Trophoblast cell (in vitro differentiated cells and primary cell): ENCODE measurements around the gene LRRC74A.

ENCODE experiments used
- DNase-seq, 2 donors: peaks; one replicate each; pipeline ENCODE4 v3.0.0-alpha.2; 2016
- H2AFZ ChIP-seq: 2 replicates; pipeline ENCODE4 v1.6.1; 2013; ENCODE audit warnings: low read length, moderate library complexity, mild to moderate bottlenecking; ENCODE audit not compliant: insufficient read depth, poor library complexity
- H2AK5ac ChIP-seq: 2 replicates; pipeline ENCODE4 v1.6.1; 2013; ENCODE audit warnings: mild to moderate bottlenecking, low read length
- H2BK120ac ChIP-seq: 2 replicates; pipeline ENCODE4 v1.6.1; 2013; ENCODE audit warnings: low read length, mild to moderate bottlenecking, moderate library complexity; ENCODE audit not compliant: insufficient read depth, poor library complexity
- H2BK12ac ChIP-seq: 2 replicates; pipeline ENCODE4 v1.6.1; 2013; ENCODE audit warnings: mild to moderate bottlenecking, low read length, moderate library complexity
- H2BK5ac ChIP-seq: 2 replicates; pipeline ENCODE4 v1.6.1; 2013; ENCODE audit warnings: low read length, low read depth, moderate library complexity, mild to moderate bottlenecking; ENCODE audit not compliant: poor library complexity
- H3K14ac ChIP-seq: 2 replicates; pipeline ENCODE4 v1.6.1; 2013; ENCODE audit warnings: mild to moderate bottlenecking, low read length
- H3K18ac ChIP-seq: 2 replicates; pipeline ENCODE4 v1.6.1; 2013; ENCODE audit warnings: mild to moderate bottlenecking, low read length
- H3K23ac ChIP-seq: 2 replicates; pipeline ENCODE4 v1.6.1; 2013; ENCODE audit warnings: low read length
- H3K27ac ChIP-seq: 2 replicates; pipeline ENCODE4 v1.5.1; 2013; ENCODE audit warnings: low read depth, mild to moderate bottlenecking, inconsistent platforms, low read length, moderate library complexity
- H3K27me3 ChIP-seq: 2 replicates; pipeline ENCODE4 v1.6.1; 2013; ENCODE audit warnings: inconsistent platforms, mild to moderate bottlenecking, low read length, moderate library complexity; ENCODE audit not compliant: insufficient read depth
- H3K36me3 ChIP-seq, 2 experiments: 1 replicate in 1 of 2; 2 replicates in 1 of 2; pipeline ENCODE4 v1.6.1; 2013; ENCODE audit warnings: low read length in 2 of 2, mild to moderate bottlenecking in 2 of 2, moderate library complexity in 1 of 2; ENCODE audit not compliant: insufficient read depth in 2 of 2, control insufficient read depth in 1 of 2
- H3K4ac ChIP-seq: 2 replicates; pipeline ENCODE4 v1.6.1; 2013; ENCODE audit warnings: low read depth, mild to moderate bottlenecking, low read length, moderate library complexity
- H3K4me1 ChIP-seq, 2 experiments: 1 replicate in 1 of 2; 2 replicates in 1 of 2; pipeline ENCODE4 v1.6.1; 2013; ENCODE audit warnings: low read length in 2 of 2, mild to moderate bottlenecking in 2 of 2, moderate library complexity in 1 of 2; ENCODE audit not compliant: insufficient read depth in 2 of 2, control insufficient read depth in 1 of 2
- H3K4me2 ChIP-seq: 2 replicates; pipeline ENCODE4 v1.6.1; 2013; ENCODE audit warnings: inconsistent platforms, mild to moderate bottlenecking, low read length, moderate library complexity
- H3K4me3 ChIP-seq: 2 replicates; pipeline ENCODE4 v1.5.1; 2013; ENCODE audit warnings: mild to moderate bottlenecking, low read depth, low read length, inconsistent platforms
- H3K79me1 ChIP-seq: one replicate; pipeline ENCODE4 v1.6.1; 2013; ENCODE audit warnings: low read length
- H3K79me2 ChIP-seq: 2 replicates; pipeline ENCODE4 v1.6.1; 2013; ENCODE audit warnings: low read length, mild to moderate bottlenecking; ENCODE audit not compliant: control insufficient read depth, insufficient read depth, poor library complexity
- H3K9ac ChIP-seq: 2 replicates; pipeline ENCODE4 v1.6.1; 2013; ENCODE audit warnings: mild to moderate bottlenecking, low read length
- H3K9me3 ChIP-seq: 2 replicates; pipeline ENCODE4 v1.6.1; 2013; ENCODE audit warnings: low read depth, mild to moderate bottlenecking, control low read depth, inconsistent platforms, low read length; ENCODE audit not compliant: insufficient read depth
- H4K12ac ChIP-seq: 2 replicates; pipeline ENCODE4 v1.6.1; 2013; ENCODE audit warnings: low read depth, mild to moderate bottlenecking, low read length, moderate library complexity
- H4K8ac ChIP-seq: 2 replicates; pipeline ENCODE4 v1.6.1; 2013; ENCODE audit warnings: low read depth, mild to moderate bottlenecking, low read length, moderate library complexity
- H4K91ac ChIP-seq: one replicate; pipeline ENCODE4 v1.6.1; 2013; ENCODE audit warnings: low read depth, mild to moderate bottlenecking, low read length, moderate library complexity
- WGBS: extraction: QIAGEN DNeasy Blood & Tissue Kit; methylation state at CpG from one replicate; pipeline ENCODE4 v1.1.7; 2013; ENCODE audit warnings: missing lambda C conversion rate; ENCODE audit not compliant: insufficient read length, insufficient coverage; ENCODE audit errors: extremely low coverage; 5-methylcytosine and 5-hydroxymethylcytosine counted together

The LRRC74A gene

GRCh38 chr14:76904740-76905569 lies 78.7 kb downstream of the LRRC74A start:
- Histone ChIP-seq H3K79me1 (no peaks in the 10 kb centered on the region), H3K9me3 (peaks cover 3% of the 10 kb centered on the region), H2BK120ac (no peak overlapping the region), H4K12ac (no peak overlapping the region), H2BK5ac (no peak overlapping the region), H3K14ac (no peak overlapping the region), H2AK5ac (no peak overlapping the region), H2AFZ (no peak overlapping the region), H3K4me2 (no peak overlapping the region), H3K79me2 (no peaks in the 10 kb centered on the region), H3K4me3 (no peak overlapping the region), H3K27me3 (no peaks in the 10 kb centered on the region), H3K27ac (no peak overlapping the region), H4K91ac (no peak overlapping the region), H3K36me3 (no peaks in the 10 kb centered on the region), H3K23ac (no peak overlapping the region), H4K8ac (no peak overlapping the region), H3K4me1 (peaks cover 10% of the 10 kb centered on the region in 2 experiments), H2BK12ac (no peak overlapping the region), H3K18ac (no peak overlapping the region), H3K9ac (no peak overlapping the region), H3K4ac (no peak overlapping the region)
- no CpG with 5 or more reads among the region's 14 CpGs for WGBS
- peak; percentile 68 to 75 for DNase-seq

GRCh38 chr14:76908834-76909233 lies 82.6 kb downstream of the LRRC74A start:
- Histone ChIP-seq H4K91ac (no peak overlapping the region), H2AK5ac (no peak overlapping the region), H2BK5ac (no peak overlapping the region), H4K8ac (no peak overlapping the region), H3K9me3 (no peaks in the 10 kb centered on the region), H3K9ac (no peak overlapping the region), H2BK12ac (no peak overlapping the region), H2BK120ac (no peak overlapping the region), H3K79me2 (no peaks in the 10 kb centered on the region), H3K4me1 (peaks cover 12% of the 10 kb centered on the region in 2 experiments), H3K23ac (no peak overlapping the region), H3K4me2 (no peak overlapping the region), H3K27ac (no peak overlapping the region), H3K18ac (no peak overlapping the region), H3K36me3 (no peaks in the 10 kb centered on the region), H2AFZ (no peak overlapping the region), H3K4me3 (no peak overlapping the region), H3K27me3 (no peaks in the 10 kb centered on the region), H3K14ac (no peak overlapping the region), H3K79me1 (peaks cover 3% of the 10 kb centered on the region), H3K4ac (no peak overlapping the region), H4K12ac (no peak overlapping the region)
- peak in 1 of 2 donors; percentile 21 for DNase-seq
- no CpG with 5 or more reads among the region's 3 CpGs for WGBS

DNA sequence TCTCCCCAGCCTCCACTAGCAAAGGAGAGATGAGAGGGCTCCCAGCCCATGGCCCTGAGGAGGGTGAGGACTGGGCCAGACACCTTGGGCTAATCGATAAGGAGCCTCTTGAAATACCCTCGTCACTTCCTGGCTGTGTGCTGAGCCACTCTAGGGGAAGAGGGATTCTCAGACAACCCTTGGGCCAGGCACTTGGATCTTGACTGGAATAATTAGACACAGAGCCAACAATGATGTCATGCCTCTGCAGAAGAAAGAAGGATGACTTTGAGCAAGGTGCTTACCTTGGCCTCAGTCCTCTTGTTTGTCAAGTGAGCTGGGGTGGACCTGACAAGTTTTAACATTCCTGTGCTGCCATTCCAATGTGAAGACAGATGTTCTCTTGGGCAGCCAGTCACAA lies 83.1 kb downstream of the LRRC74A start:
- no peak overlapping the region for H2AK5ac ChIP-seq
- peaks cover 7% of the 10 kb centered on the region for H3K79me1 ChIP-seq
- no peak overlapping the region for H3K4me3 ChIP-seq
- H2BK12ac ChIP-seq: no peak overlapping the region
- no peak overlapping the region for H4K12ac ChIP-seq
- no peak overlapping the region for H3K27ac ChIP-seq
- H3K18ac ChIP-seq: no peak overlapping the region
- no CpG with 5 or more reads among the region's 2 CpGs for WGBS
- no peak overlapping the region for H2BK5ac ChIP-seq
- DNase-seq: peak; percentile 14 to 44
- no peak overlapping the region for H2AFZ ChIP-seq
- H3K23ac ChIP-seq: no peak overlapping the region
- H3K36me3 ChIP-seq: no peaks in the 10 kb centered on the region
- peaks cover 13% of the 10 kb centered on the region in 2 experiments for H3K4me1 ChIP-seq
- no peak overlapping the region for H4K91ac ChIP-seq
- H3K79me2 ChIP-seq: peaks cover 2% of the 10 kb centered on the region
- no peak overlapping the region for H3K9ac ChIP-seq
- H2BK120ac ChIP-seq: no peak overlapping the region
- no peak overlapping the region for H3K14ac ChIP-seq
- H4K8ac ChIP-seq: no peak overlapping the region
- H3K9me3 ChIP-seq: no peaks in the 10 kb centered on the region
- H3K4ac ChIP-seq: no peak overlapping the region
- H3K27me3 ChIP-seq: no peaks in the 10 kb centered on the region
- H3K4me2 ChIP-seq: no peak overlapping the region

GRCh38 chr14:76910371-76910890 lies 84.2 kb downstream of the LRRC74A start:
- Histone ChIP-seq H2AFZ (no peak overlapping the region), H3K4me2 (no peak overlapping the region), H2AK5ac (no peak overlapping the region), H3K23ac (no peak overlapping the region), H3K14ac (no peak overlapping the region), H3K9ac (no peak overlapping the region), H4K8ac (no peak overlapping the region), H3K4ac (no peak overlapping the region), H4K91ac (no peak overlapping the region), H3K79me1 (peaks cover 10% of the 10 kb centered on the region), H3K9me3 (no peaks in the 10 kb centered on the region), H3K27me3 (no peaks in the 10 kb centered on the region), H3K4me1 (peaks cover 14 to 15% of the 10 kb centered on the region in 2 experiments), H4K12ac (no peak overlapping the region), H3K27ac (no peak overlapping the region), H2BK120ac (no peak overlapping the region), H3K79me2 (peaks cover 2% of the 10 kb centered on the region), H2BK12ac (no peak overlapping the region), H3K4me3 (no peak overlapping the region), H3K18ac (no peak overlapping the region), H3K36me3 (no peaks in the 10 kb centered on the region), H2BK5ac (no peak overlapping the region)
- no CpG with 5 or more reads among the region's 4 CpGs for WGBS
- DNase-seq: no peak
